GDM1 (cell line): Measurements from ENCODE around the gene L1TD1.
"Not testable (repeated sequence)": the region's sequence is repeated elsewhere in the genome, so short reads cannot be mapped to it uniquely, and the experiment has no call there.

ENCODE experiments used
- DNase-seq: peaks from one replicate; lab custom pipeline; 2025; lab: John Stamatoyannopoulos, UW

L1TD1 gene

GRCh38 chr1:62194651-62195544, at the start of gene L1TD1:
Gene L1TD1, plus strand, starts transcription at chr1:62194849. Its CDS starts 11,780 bp downstream, at chr1:62206629.
- no peak for DNase-seq

- DNase-seq = no peak
These were observed 34.7 kb upstream of the L1TD1 start for GRCh38 chr1:62159940-62160348.

GRCh38 chr1:62161711-62162110, 32.9 kb upstream of the L1TD1 start:
- no peak for DNase-seq

GRCh38 chr1:62170380-62170779, 24.3 kb upstream of the L1TD1 start:
- not testable (repeated sequence) for DNase-seq

- peak; percentile 5 for DNase-seq
These were observed 19.0 kb upstream of the L1TD1 start for GRCh38 chr1:62175568-62176179.

GRCh38 chr1:62176597-62177312, 17.9 kb upstream of the L1TD1 start:
- DNase-seq = no peak

GRCh38 chr1:62177621-62178020, 17.0 kb upstream of the L1TD1 start:
- no peak for DNase-seq

- DNase-seq = no peak
These were observed 16.3 kb upstream of the L1TD1 start for GRCh38 chr1:62178372-62178771.

- DNase-seq = not testable (repeated sequence)
These were observed 14.6 kb upstream of the L1TD1 start for GRCh38 chr1:62180054-62180453.

GRCh38 chr1:62180639-62181038, 14.0 kb upstream of the L1TD1 start:
- DNase-seq = no peak

GRCh38 chr1:62181532-62181931, 13.1 kb upstream of the L1TD1 start:
- DNase-seq = no peak

- not testable (repeated sequence) for DNase-seq
These were observed 12.5 kb upstream of the L1TD1 start for GRCh38 chr1:62182157-62182556.

GRCh38 chr1:62183164-62184020, 11.3 kb upstream of the L1TD1 start:
- not testable (repeated sequence) for DNase-seq

GRCh38 chr1:62184336-62184735, 10.3 kb upstream of the L1TD1 start:
- no peak for DNase-seq

- DNase-seq = not testable (repeated sequence)
These were observed 9.4 kb upstream of the L1TD1 start for GRCh38 chr1:62185233-62185632.

- no peak for DNase-seq
These were observed 9.0 kb upstream of the L1TD1 start for GRCh38 chr1:62185677-62186076.

- no peak for DNase-seq
These were observed 7.1 kb upstream of the L1TD1 start for GRCh38 chr1:62187548-62187947.

- no peak for DNase-seq
These were observed 6.5 kb upstream of the L1TD1 start for GRCh38 chr1:62188111-62188510.

GRCh38 chr1:62196086-62196690, 1.5 kb downstream of the L1TD1 start:
- no peak for DNase-seq

- no peak for DNase-seq
These were observed 3.6 kb downstream of the L1TD1 start for GRCh38 chr1:62198069-62198780.

- DNase-seq = no peak
These were observed 4.1 kb downstream of the L1TD1 start for GRCh38 chr1:62198781-62199125.
